Measurements from ENCODE around the gene CABLES1.
A peak's percentile ranks its signal among the peaks of the same experiment; 100 is the strongest.

Gene CABLES1

DNA sequence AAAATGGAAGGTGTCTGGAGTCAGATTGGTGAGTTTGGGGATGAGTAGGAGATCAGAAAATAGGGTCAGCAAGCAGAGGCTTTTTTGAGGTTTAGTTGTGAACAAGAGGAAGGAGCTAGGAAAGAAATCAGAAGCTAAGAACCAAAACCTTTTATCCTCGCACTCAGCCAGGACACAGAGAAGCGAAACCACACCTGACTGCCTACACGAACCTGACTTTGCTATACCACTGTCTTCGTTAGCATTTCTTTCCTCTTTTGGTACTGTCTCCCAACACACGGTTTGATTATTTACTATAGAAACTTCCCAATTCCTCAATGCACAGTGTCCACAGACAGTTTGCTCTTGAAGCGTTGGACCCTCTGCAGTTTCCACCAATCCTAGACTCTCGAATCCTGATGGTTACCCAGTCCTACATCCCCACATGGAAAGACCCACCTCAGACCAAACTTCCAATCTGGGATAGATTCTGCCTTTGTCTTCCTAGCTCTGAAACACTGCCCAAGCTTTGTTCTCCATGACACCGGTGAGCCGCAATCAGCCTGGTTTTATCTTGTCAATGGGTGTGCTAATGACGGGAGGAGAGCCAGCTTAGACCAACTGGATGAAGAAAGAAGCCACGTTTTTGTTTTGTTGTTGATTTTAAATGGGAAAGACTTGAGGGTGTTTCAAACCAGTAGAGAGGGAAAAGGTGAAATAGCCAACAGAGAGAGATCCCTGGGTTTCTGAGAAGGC lies 137.4 kb downstream of the CABLES1 start:
- no peak for DNase-seq

DNA sequence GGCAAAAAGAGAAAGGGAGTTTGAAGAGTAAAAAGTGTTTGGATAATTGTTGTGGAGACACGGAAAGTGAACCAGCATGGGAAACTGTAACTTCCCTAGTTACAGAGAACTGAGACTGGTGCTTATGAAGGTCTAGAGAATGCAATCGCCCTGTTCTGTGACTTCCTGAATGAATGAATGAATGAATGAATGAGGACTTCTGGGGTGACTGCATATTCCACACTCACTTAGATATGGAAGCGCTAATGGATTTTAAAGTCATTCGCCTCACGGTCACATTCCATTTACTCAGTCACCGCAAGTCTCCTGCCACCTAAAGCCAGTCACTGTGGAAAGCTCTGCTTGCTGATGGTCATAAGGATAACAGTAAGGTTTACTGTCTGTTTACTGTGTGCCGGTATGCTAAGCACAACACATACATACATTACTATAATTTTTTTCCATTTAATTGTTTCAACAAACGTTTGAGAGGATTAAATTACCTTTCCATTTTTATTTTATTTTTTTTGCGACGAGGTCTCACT lies 138.2 kb downstream of the CABLES1 start:
- no peak for DNase-seq

DNA sequence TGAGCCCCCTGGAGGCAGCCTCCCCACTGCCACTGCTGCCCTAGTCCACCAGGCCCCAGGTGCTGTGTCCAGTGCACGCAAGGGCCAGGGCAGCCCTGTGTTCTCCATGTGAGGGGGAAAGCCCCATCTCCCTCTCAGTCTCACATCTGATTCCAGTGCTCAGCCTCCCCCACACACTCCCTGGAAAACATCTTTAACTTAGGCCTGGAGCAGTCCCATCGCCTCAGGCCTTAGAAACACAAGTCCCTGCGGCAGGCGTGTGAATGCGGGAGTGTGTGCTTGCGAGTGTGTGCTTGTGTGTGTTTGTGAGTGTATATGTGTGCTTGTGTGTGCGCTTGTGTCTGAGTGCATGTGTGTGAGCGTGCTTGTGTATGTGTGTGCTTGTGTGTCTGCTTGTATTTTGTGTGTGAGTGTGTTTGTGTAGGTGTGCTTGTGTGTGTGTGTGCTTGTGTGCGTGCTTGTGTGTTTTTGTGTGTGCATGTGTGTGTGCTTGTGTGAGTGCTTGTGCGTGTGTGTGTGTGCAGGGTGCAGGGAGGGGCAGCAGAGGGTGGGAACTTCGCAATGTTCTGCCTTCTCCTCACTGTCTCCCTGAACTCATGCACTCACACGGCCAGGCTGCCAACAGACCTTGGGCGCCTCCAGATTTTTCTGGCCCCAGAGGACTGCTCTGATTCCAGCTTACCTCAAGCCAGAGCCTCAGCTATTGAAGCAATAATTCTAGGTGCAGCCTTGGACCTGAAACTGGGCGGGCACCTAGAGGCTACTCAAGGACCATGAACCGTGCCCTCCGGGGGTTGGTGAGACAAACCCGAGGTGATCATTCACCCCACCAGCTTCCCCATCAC lies 139.6 kb downstream of the CABLES1 start:
- DNase-seq = no peak

DNA sequence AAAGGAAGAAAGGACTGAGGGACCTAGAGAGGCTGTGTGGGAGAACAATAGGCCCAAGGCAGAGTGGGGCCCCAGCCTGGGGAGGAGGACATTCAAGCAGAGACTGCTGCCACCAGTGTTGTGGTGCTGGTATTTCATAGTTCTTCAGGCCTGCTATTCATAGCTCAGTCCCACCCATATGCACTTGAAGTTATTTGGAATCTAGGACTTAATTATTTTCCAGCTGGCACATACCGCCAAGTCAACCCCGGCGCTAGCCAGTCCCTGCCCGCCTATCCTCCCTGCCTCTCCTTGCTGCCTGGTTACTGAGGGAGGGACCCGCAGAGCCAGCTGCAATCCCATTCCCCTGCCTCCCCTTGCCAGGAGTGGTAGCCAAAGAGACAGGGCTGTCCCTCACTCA lies 141.2 kb downstream of the CABLES1 start:
- DNase-seq = no peak

DNA sequence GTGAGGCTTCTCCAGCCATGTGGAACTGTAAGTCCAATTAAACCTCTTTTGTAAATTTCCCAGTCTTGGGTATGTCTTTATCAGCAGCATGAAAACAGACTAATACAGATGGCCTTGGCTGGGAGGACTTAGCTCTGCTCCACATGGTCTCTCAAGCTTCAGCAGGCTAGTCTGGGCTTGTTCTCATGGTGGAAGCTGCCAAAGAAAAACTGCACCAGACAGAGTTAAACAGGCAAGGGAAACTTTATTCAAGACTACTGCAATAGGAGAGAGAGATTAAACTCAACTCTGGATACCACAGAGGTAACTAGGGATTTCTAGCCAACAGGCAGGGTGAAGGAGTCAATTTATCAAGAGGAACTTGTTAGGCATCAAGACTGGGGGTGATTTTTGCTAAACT lies 142.1 kb downstream of the CABLES1 start:
- no peak for DNase-seq

DNA sequence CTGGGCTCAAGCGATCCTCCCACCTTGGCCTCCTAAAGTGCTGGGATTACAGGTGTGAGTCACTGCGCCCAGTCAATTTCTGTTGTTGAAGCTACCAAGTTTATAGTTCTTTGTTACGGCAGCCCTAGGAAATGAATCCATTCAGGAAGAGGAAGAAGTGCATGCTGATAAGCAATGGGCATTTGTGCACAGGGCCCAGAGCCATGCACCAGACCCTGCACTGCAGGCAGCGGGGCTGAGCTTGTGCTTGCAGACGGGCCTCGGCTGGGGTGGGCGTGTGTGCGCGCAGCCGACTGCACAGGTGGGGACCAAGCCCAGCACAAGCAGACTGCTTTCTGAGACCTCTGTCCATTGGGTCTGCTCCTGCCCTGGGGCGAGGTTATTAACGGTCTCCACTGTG lies 144.6 kb downstream of the CABLES1 start:
- DNase-seq = no peak

DNA sequence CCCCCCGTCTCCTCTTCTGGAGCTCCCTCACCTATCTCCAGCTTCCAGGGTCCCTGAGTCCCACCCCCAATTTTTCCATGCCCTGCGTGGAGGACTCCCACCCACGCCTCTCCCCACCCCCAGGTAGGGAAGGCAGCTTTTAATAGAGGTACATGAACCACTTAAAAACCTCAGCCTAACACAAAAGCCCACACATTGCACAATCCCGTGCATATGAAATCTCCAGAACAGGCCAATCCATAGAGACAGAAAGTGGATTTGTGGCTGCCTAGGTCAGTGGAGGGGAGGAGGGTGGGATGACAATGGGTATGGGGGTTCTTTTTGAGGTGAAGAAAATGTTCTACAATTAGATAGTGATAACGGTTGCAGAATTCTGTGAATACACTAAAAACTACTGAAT lies 145.6 kb downstream of the CABLES1 start:
- DNase-seq = no peak

DNA sequence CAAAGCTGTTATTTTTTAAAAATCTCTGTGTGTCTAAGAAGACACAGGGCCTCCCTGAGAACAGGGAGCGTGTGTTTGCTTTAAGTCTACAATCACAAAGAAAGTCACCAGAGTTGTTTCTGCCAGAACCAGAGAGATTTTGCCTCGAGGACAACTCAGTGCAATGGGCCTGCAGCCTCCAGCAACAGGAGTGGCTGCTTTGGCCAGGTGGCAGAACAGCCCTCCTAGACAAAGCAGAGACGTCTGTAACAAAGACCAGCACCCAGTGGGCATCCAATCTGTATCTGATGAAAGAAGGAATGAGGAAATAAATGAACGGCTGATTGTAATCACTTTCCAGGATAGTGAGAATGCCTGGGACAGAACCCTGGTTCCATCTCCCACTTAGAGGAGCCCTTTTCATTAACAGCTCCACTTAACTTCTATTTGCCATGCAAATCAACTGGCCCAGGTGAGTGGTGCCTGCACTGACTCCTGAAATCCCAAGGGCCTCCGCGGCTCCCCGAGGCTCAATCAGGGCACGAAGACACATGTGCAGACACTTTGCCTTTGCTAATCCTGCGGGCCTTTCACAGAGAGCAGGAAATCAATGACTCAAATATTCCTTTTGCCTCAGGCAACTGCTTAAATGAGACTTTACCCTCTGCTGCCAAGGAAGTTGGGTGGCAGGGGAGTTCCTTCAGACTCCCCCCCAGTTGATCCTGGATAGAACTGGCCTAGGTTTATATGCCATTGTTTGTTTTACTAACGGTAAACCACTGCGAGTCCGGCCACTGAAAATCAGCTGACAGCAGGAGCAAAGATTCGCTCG lies 146.5 kb downstream of the CABLES1 start:
- peak; percentile 6 for DNase-seq

DNA sequence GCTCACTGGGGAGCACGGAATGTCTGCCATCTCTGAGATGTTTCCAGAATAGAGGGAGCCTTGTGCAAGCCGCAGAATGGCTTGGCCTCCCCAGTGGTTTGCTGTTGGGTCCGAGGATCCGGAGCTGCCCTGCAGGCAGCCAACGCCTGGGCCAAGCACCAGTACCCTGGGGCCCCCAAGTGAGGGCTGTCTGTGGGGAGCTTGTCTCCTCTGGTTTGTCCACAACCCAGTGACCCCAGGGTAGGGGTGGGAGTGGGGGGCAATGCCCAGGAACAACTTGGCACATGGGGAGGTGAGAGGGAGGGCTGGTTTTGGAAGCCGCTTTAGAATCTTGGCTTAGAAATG lies 147.1 kb downstream of the CABLES1 start:
- DNase-seq = no peak

DNA sequence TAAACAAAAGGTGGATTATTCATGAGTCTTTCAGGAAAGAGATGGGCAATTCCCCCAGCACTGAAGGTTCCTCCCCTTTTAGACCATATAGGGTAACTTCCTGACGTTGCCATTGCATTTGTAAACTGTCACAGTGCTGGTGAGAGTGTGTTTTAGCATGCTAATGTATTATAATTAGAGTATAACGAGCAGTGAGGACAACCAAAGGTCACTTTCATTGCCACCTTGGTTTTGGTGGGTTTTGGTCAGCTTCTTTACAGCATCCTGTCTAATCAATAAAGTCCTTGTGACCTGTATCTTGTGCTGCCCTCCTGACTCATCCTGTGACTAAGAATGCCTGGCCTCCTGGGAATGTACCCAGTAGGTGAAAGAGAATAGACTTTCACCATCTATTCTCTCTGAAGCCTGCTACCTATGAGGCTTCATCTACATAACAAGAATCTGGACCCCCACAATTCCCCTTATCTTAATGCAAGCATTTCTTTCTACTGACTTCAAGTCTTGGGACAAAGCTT lies 148.7 kb downstream of the CABLES1 start:
- DNase-seq = no peak

DNA sequence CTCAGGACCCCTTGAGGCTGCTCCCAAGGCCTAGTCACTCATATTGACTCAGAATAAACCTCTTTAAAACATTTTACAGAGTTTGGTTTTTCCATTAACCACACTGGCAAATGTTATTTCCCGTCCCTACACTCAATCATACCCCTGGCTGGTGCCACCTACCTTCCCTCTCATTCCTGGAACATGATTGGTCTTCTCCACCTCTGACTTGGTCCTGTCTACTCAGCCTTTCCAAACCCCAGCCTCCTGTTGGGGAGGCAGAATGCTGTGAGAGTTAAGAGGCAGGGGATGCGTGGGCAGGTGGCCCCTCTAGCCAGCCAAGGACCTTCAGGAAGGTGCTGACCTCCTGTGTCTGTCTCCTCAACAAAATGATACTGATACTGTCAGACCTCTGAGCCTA lies 149.3 kb downstream of the CABLES1 start:
- DNase-seq = no peak

DNA sequence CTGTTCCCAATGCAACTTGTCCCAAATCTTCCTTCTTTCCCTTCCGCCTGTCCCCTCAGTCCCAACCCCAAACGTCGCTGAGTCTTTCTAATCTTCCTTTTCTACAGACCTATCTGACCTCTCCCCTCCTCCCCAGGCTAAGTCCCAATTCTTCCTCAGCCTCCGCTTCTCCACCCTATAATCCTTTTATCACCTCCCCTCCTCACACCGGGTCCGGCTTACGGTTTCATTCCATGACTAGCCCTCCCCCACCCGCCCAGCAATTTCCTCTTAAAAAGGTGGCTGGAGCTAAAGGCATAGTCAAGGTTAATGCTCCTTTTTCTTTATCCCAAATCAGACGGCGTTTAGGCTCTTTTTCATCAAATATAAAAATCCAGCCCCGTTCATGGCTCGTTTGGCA lies 150.3 kb downstream of the CABLES1 start:
- peak; percentile 87 for DNase-seq

DNA sequence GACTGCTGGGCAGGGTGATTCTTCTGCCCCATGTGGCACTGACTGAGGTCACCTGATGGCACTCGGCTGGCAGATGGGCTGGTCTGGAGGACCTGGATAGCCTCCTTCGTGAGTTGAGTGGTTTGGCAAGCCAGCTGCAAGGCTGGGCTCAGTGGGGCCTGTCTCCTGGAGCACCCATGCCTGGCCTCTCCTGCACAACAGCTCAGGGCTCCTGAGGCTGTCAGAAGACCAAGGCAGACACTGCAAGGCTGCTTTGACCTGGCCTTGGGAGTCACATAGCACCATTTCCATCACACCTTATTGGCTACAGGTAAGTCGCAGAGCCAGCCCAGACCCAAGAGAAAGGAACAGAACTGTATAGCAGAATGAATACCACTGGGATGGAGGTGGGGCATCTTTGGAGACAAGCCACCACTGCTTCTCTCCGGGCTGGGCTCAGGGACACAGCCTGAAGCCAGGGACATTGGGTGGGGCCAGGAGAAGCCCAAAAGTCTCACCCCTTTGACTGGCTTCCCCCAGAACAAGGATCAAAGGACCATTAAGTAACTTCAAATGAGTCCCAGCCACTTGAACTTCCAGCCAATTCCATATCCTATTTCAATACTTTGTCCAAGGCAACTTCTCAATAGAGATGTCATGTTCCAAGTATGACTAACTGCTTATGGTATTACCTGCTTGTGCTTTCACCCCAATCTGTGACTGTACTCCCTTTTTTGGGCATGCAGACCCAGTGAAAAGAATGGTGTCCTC lies 156.3 kb downstream of the CABLES1 start:
- DNase-seq = no peak

DNA sequence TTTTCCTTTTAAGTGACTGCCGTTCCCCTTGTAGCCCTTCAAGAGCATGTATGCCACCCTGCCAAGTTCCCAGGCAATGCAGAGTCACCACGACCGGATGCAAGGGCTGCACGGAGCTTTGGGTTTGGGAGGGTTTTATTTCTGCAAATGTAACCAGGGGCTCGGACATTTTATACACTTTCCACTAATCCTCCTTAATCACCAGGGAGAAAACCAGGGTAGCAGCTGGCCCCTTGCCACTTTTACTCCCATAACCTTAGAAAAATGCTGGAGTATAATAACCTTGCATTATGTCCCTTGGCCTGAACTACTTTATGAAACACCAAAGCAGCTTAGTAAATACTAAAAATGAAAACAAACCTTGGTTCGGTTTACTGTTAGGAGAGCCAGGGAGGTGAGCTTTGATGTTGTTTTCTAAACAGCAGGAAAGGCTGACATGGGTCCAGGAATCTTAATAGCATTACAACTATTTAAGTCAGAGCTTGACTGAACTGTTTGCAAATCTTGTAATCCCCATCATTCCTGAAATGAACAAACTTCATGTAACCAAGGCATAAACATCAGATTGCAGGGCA lies 165.0 kb downstream of the CABLES1 start:
- peak; percentile 87 for DNase-seq

DNA sequence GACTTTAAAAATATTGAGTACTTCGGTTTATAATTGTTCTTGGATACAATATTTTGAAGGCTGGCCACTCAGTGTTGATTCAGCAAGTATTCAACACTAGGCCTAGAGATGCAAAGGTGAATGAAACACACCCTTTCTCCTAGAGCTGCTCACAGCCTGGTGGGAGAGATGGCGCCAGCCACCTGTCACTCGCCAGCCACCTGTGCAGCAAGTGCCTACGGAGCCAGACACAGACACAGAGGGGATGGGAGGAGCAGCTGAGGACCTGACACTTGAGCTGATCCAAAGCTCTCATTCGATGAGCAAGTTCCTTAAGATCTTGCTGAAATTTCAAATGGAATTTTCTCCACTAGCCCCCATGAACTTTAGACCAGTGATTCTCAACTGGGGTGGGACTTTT lies 166.7 kb downstream of the CABLES1 start:
- DNase-seq = peak; percentile 73

DNA sequence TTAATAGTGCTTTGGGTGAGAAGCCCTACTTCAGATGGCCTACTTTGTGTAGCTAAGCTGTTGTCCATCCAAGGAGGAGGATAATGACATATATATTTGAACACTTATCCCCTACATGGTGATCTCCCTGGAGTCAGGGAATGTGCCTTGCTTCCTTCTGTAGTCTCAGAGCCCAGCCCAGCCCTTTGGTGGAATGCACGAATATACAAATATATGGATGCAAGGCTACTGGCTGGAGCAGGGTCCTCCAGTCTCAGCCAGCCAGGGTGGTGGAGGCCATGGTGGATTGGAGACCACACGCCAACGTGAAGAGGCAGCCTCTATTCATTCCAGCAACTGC lies 167.2 kb downstream of the CABLES1 start:
- DNase-seq = no peak

DNA sequence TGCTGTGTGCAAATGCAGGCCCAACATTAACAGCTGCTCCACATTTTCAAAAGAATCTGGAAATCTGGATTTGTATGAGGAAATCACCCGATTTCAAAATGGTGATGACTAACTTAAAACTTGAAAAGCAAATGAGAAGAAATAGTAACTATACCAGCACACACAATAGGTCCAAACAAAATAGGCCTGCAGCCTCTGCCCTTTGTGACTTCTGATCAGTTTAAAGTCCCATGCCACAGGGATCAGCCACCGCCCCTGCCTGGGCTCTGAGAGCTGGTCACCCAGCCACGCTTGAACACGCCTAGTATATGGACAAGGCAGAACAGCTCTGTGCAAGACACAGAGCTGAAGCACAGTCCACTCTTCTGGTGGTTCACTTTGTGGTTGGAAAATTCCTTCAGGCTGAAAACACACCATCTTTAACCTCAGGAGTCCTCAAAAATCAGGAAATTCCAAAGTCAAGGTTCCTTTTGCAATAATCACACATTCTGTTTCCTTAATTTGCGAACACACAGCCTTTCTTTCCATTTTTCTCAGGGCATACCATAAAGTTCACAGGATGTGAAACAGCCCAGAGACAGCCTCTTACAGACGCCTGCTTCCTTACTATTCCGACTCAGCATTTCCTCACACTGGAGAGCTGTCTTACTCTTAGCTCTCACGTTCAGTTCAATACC lies 167.7 kb downstream of the CABLES1 start:
- DNase-seq = no peak

DNA sequence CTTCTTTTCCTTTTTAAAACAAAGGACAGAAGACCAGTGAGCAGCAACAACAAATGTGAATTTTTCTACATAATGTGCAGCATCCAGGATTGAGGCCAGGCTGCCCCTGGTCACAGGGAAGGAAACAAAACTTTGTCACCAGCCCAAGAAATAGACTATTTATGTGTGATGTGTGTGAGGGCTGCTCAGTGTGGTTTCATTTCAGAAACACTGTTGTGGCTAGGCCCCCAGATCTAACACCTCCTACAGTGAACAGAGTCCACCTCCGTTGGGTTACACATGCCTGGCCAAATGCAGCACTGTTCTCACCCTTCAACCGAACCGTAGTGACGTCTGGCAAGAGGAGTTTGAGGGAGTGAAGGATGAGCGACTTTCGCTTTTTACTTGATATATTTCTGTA lies 171.5 kb downstream of the CABLES1 start:
- DNase-seq = no peak

DNA sequence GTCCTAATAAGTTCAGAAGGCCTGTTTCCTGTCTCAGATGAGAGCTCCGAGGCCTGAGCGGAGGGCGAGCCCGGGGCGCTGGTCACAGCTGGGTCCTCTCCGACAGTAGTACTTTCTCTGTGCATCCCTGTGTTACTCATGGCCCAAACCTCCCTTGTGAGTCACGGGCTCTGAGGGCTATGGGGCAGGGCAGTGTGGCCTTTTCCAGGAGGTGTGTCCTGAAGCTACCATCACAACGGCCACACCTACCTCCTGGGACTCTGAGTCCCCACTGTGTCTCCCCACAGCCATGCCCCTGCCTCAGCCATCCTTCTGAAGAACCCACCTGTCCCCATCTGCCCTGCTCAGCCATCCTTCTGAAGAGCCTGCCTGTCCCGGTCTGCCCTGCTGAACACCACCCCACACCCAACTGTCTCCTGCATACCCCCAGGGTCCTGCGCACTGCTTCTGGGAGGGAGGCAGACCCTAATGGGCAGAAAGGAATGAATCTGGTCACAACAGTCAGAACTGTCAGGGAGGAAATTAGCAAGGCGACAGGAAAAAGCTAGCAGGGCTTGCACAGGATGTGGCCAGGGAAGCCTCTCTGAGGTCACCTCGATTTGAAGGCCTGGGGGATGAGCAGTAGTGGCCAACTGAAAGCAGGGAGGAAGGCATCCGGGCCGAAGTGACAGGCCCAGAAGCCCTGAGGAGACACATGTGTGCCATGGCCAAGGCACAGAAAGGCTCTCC lies 172.4 kb downstream of the CABLES1 start:
- no peak for DNase-seq

Data from NCI-H82 (cell line).